HS-5 (cell line): ENCODE results near the gene SLC22A24.
"Not testable (repeated sequence)": the region's sequence is repeated elsewhere in the genome, so short reads cannot be mapped to it uniquely, and the experiment has no call there.

Source experiments
- DNase-seq: peaks from one replicate; pipeline ENCODE4 v3.0.0-alpha.2; 2012; ENCODE audit warnings: low read depth

Gene SLC22A24, protein sequence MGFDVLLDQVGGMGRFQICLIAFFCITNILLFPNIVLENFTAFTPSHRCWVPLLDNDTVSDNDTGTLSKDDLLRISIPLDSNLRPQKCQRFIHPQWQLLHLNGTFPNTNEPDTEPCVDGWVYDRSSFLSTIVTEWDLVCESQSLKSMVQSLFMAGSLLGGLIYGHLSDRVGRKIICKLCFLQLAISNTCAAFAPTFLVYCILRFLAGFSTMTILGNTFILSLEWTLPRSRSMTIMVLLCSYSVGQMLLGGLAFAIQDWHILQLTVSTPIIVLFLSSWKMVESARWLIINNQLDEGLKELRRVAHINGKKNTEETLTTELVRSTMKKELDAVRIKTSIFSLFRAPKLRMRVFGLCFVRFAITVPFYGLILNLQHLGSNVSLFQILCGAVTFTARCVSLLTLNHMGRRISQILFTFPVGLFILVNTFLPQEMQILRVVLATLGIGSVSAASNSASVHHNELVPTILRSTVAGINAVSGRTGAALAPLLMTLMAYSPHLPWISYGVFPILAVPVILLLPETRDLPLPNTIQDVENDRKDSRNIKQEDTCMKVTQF

DNA sequence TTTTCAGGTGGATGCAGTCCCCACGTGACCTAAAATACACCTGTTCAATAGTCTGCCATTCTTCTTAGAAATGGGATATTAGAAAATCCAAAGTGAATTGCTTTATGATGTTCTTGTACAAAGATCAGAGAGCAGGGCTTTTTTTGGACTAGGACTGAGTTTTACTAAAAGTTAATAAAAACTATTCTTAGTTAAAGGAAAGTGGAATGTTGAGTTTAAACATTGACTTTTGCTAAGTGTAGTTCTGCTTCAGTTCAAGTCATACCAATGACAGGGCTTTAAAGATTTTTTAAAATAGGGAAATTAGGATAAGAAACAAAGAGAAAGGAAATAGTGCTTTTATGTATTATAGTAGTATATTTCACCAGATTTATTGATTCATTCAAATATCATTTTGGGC, at the start of gene SLC22A24:
SLC22A24 (minus strand) TSS at position 101 of the 400 bp plus-strand sequence. CDS start 442 bp downstream, outside the sequence.
- DNase-seq: no peak

DNA sequence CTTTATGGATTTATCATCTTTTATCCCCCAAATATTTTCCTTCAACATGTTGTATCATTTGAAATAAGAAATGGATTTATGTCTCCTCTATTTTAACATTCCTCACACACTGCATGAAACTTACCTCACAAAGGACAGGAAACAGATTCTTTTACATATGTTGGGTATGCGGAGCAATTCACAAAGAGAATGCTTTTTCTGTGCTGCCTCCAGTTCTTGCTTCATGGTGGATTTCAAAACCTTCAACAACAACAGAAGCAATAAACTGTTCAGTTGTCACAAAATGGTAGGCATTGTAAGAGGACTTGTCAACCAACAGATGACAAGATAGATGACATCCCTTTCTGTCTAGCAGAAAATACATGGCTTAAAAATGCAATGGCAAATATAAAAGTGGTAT, 36.5 kb upstream of the SLC22A24 start:
- DNase-seq: no peak

DNA sequence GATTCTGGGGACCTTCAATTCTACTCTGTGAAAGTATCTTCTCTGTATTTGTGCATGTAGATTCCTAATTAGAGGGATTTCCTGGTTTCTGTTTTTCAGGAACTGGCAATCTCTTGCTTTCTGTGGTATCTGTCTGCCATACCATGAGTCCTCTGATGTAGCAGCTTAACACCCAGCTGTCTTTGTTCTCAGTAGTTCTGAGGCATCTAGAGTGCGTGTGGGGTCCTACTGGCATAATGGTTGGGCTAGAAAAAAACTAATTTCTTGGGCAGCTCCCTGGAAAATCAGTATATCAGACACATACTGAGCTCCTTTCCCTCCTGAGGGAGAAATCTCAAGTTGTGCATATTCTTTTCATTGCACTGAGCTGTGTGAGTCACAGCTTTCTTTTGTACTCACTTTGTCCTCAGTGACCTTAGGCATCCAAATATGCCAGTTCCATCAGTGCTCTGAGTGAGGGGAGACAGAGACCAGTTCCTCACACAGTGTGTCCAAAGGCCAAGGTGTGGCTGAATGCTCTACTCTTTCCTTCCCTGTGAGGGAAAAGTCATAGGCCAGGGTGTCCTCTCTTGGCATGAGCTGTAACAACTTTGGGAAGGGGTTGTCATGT, 35.5 kb upstream of the SLC22A24 start:
- DNase-seq: no peak

DNA sequence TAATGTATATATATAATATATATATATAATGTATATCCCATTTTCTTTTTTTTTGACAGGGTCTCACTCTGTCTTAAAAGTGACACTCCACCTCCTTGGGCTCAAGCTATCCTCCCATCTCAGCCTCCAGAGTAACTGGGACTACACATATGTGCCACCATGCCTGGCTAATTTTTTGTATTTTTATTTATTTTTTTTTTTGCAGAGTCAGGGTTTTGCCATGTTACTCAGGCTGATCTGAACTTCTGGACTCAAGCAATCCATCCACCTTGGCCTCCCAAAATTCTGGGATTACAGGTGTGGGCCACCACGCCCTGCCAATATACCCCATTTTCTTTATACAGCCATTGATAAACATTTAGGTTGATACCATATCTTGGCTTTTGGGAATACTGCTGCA, 33.9 kb upstream of the SLC22A24 start:
- DNase-seq: no peak

DNA sequence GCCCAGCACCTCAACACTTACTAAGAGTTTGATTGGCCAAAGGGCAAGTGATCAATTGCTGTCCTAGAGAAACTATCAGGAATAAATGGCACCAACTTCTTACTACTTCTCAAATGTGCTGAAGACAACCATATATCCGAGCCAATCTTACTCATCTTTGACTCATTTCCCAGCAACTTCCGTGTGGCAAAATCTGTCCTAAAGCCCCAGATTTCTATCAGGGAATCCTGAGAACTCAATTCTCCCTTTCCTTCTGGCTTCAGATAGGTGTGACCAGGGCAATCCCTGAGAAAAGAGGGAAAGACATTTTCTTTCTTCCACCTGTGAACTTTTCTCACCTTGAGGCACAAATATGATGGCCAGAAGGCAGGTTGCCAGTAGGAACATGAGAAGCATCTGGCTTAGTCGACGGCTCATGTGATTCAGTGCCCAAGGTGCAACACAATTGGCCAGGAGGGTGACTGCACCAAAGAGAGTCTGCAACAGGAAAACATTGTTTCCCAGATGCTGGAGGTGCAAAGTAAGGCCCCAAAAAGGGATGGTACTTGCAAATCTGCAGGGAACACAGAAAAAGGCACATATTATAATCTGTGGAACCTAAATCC, 21.8 kb upstream of the SLC22A24 start:
- no peak for DNase-seq

DNA sequence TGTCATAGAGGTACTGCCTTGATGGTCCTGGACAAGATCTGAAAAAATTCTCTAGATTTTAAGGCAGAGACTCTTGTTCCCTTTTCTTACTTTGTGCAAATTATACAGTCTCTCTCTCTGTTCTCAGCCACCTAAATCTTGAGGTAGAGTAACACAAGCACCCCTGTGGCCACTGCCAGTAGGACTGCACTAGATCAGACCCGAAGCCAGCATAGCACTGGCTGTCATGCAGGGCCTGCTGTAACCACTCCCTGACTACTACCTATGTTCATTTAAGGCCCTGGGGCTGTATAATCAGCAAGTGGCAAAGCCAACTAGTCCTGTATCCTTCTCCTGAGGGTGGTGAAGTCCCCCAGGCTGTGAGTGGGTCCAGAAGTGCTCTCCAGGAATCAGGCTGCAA, 11.8 kb upstream of the SLC22A24 start:
- no peak for DNase-seq

DNA sequence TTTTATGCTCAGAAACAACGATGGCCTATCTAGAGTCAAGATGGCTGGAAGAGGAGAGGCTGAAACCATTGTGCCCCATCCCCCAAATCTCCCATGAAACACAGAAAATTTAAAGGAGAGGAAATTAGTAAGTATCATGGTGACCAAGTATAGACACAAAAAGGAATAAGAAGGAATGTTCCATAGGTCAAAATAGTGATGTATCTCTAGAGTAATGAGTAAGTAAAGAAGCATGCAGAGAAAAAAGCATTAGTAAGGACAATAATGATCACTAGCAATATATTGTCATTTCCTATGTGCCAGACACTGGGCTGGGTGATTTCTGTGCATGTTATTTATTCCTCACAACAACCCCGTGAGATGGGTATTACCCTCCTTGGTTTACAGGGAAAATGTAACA, 2.6 kb upstream of the SLC22A24 start:
- DNase-seq: no peak

DNA sequence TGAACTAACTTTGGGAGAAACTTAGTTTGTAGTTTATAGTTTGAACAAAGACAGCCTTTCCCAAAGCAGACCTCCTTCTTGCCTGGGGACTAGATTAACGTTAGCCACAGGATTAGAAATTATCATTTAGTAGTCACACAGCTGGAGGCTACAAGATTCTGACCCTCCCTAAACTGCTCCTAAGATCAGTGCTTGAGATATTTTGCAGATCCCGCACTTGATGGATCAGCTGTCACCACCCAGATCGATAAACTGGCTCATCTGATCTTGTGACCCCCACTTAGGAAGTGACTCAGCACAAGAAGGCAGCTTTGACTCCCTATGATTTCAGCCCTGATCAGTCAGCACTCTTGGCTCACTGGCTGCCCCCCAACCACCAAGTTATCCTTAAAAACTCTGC, 1.6 kb downstream of the SLC22A24 start:
- no peak for DNase-seq

DNA sequence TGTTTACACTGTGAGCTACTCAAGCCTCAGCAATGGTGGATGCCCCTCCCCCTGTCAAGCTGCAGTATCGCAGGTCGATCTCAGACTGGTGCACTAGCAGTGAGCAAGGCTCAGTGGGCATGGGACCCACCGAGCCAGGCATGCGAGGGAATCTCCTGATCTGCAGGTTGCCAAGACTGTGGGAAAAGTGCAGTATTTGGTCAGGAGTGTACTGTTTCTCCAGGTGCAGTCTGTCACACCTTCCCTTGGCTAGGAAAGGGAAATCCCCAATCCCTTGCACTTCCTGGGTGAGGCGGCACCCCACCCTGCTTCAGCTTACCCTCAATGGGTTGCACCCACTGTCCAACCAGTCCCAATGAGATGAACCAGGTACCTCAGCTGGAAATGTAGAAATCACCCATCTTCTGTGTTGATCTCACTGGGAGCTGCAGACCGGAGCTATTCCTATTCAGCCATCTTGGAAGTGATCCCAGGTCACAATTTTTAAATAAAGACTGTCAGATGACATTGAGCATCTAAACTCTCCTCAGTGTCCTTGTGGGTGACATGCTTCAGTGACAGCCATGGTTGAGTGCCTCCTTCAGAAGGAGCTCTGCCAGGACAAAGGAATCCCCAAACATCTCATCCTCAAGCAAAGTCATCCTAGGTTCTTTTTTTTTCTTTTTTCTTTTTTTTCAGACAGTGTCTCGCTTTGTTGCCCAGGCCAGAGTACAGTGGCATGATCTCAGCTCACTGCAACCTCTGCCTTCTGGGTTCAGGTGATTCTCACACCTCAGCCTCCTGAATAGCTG, 10.8 kb downstream of the SLC22A24 start:
- DNase-seq: no peak

DNA sequence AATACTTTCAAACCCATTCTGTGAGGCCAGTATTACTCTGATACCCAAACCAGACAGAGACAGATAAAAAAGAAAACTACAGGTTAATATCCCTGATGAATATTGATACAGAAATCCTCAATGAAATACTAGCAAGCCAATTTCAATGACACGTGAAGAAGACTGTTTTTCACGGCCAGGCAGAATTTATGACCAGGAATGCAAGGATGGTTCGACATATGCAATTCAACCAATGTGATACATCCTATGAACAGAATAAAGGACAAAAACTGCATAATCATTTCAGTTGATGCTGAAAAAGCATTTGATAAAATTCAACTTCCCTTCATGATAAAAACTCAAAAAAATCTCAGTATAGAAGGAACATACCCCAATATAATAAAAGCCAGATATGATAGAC, 44.5 kb downstream of the SLC22A24 start:
- DNase-seq: no peak

DNA sequence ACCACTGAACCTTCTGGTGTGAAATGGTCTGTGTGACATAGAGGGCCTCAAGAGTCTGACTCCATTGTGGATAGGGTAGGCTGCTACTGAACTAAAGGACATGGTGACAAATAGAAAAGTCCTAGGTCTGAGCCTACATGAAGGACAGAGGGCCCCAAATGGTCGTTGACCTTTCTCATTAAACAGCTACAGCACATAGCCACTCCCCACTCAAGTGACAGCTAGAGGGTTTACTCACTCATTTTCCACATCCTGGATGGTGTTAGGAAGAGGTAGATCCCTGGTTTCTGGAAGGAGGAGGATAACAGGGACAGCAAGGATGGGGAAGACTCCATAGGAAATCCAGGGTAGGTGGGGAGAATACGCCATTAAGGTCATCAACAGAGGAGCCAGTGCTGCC, 63.3 kb downstream of the SLC22A24 start:
- DNase-seq: no peak

DNA sequence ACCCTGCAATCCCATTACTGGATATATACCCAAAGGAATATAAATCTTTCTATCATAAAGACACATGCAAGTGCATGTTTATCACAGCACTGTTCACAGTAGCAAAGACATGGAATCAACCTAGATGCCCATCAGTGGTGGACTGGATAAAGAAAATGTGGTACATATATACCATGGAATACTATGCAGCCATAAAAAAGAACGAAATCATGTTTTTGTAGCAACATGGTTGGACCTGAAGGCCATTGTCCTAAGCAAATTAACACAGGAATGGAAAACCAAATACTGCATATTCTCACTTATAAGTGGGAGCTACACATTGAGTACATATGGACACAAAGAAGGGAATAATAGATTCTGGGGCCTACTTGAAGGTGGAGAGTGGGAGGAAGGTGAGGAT, 97.8 kb downstream of the SLC22A24 start:
- DNase-seq: not testable (repeated sequence)

DNA sequence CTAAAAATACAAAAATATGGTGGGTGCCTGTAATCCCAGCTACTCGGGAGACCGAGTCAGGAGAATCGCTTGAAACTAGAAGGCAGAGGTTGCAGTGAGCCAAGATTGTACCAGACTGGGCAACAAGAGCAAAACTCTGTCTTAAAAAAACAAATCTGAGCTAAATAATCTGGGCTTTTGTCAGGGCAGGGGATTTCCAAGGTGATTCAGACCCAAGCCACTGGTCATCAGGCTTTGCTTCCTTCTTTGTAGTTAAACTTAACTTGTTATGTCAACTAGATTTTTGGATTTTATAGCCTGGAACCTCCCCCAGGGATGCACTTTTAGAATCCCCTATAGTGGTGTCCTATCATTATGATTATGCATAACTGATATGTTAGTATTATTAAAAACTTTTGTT, 101.4 kb downstream of the SLC22A24 start:
- DNase-seq: no peak

DNA sequence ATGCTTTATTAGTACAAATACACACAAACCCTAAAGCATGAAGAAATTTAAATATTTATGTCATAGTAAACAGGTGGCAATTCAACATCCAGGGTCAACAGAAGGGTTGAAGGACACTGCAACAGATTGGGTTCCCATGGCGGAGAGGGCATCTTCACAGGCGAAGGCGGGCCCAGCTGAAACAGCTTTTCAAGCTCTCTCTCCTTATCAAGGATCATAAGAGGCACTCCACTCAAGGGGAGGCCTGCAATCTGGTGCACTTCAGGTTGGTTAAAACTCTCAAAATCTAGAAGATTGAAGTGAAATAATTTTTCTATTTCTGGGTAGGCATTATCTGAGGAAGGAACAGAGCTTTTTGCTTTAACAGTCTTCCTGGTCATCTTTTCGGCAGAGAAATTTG, 111.6 kb downstream of the SLC22A24 start:
- no peak for DNase-seq
